Measurements from ENCODE around the gene DMBT1. TPM values are rescaled to one million over a fixed set of nuclear protein-coding genes. Genes with fewer than 3 reads are reported as not detected.

Gene DMBT1
- total RNA-seq, 2 experiments from 2014 or later, result not detected

- H3K4me3 Mint-ChIP-seq, result no peak overlapping the region
- no peaks in the 10 kb centered on the region for H3K9me3 Mint-ChIP-seq
- POLR2A ChIA-PET, result no interaction called here
- no peak for ATAC-seq (ENCODE audit: low read depth)
- H3K36me3 Mint-ChIP-seq, result no peaks in the 10 kb centered on the region
- no peaks in the 10 kb centered on the region for H3K4me1 Mint-ChIP-seq
- H3K27ac Mint-ChIP-seq, result no peak overlapping the region
- peaks cover 13% of the 10 kb centered on the region for H3K27me3 Mint-ChIP-seq
- DNase-seq, result no peak
Observed at GRCh38 chr10:122630526-122630925, 70.0 kb downstream of the DMBT1 start.

GRCh38 chr10:122632031-122632430 is 71.5 kb downstream of the DMBT1 start:
- ATAC-seq (ENCODE audit: low read depth) (no peak), DNase-seq (no peak)
- Mint-ChIP-seq H3K4me1 (no peaks in the 10 kb centered on the region), H3K27ac (no peak overlapping the region), H3K9me3 (no peaks in the 10 kb centered on the region), H3K36me3 (no peaks in the 10 kb centered on the region), H3K4me3 (no peak overlapping the region), H3K27me3 (peaks cover 7% of the 10 kb centered on the region)
- POLR2A ChIA-PET, result no interaction called here

- H3K4me1 Mint-ChIP-seq, result no peaks in the 10 kb centered on the region
- H3K27me3 Mint-ChIP-seq, result peaks cover 7% of the 10 kb centered on the region
- H3K27ac Mint-ChIP-seq, result no peak overlapping the region
- ATAC-seq (ENCODE audit: low read depth) (no peak), DNase-seq (no peak)
- no peak overlapping the region for H3K4me3 Mint-ChIP-seq
- H3K36me3 Mint-ChIP-seq, result no peaks in the 10 kb centered on the region
- POLR2A ChIA-PET, result no interaction called here
- no peaks in the 10 kb centered on the region for H3K9me3 Mint-ChIP-seq
Observed at GRCh38 chr10:122632576-122632975, 72.0 kb downstream of the DMBT1 start.

- no peak overlapping the region for H3K27ac Mint-ChIP-seq
- POLR2A ChIA-PET, result no interaction called here
- no peak overlapping the region for H3K4me3 Mint-ChIP-seq
- DNase-seq, result no peak
- no peaks in the 10 kb centered on the region for H3K4me1 Mint-ChIP-seq
- H3K9me3 Mint-ChIP-seq, result no peaks in the 10 kb centered on the region
- ATAC-seq (ENCODE audit: low read depth), result no peak
- peaks cover 5% of the 10 kb centered on the region for H3K27me3 Mint-ChIP-seq
- H3K36me3 Mint-ChIP-seq, result no peaks in the 10 kb centered on the region
Observed at GRCh38 chr10:122636953-122637352, 76.4 kb downstream of the DMBT1 start.

GRCh38 chr10:122637376-122637775 is 76.8 kb downstream of the DMBT1 start:
- H3K27ac Mint-ChIP-seq, result no peak overlapping the region
- POLR2A ChIA-PET, result no interaction called here
- no peaks in the 10 kb centered on the region for H3K36me3 Mint-ChIP-seq
- H3K27me3 Mint-ChIP-seq, result peaks cover 5% of the 10 kb centered on the region
- H3K4me3 Mint-ChIP-seq, result no peak overlapping the region
- no peaks in the 10 kb centered on the region for H3K9me3 Mint-ChIP-seq
- ATAC-seq (ENCODE audit: low read depth) (no peak), DNase-seq (no peak)
- H3K4me1 Mint-ChIP-seq, result no peaks in the 10 kb centered on the region

- no peaks in the 10 kb centered on the region for H3K4me1 Mint-ChIP-seq
- no peaks in the 10 kb centered on the region for H3K9me3 Mint-ChIP-seq
- H3K4me3 Mint-ChIP-seq, result no peak overlapping the region
- H3K36me3 Mint-ChIP-seq, result no peaks in the 10 kb centered on the region
- ATAC-seq (ENCODE audit: low read depth) (no peak), DNase-seq (no peak)
- no peak overlapping the region for H3K27ac Mint-ChIP-seq
- POLR2A ChIA-PET, result no interaction called here
- H3K27me3 Mint-ChIP-seq, result peaks cover 3% of the 10 kb centered on the region
Observed at GRCh38 chr10:122638106-122638505, 77.6 kb downstream of the DMBT1 start.

- Mint-ChIP-seq H3K9me3 (no peaks in the 10 kb centered on the region), H3K27ac (no peak overlapping the region), H3K27me3 (no peaks in the 10 kb centered on the region), H3K4me3 (no peak overlapping the region), H3K4me1 (no peaks in the 10 kb centered on the region), H3K36me3 (no peaks in the 10 kb centered on the region)
- POLR2A ChIA-PET, result no interaction called here
- no peak for DNase-seq
- ATAC-seq (ENCODE audit: low read depth), result no peak
Observed at GRCh38 chr10:122639801-122640200, 79.2 kb downstream of the DMBT1 start.

GRCh38 chr10:122640921-122641320 is 80.4 kb downstream of the DMBT1 start:
- Mint-ChIP-seq H3K4me3 (no peak overlapping the region), H3K9me3 (no peaks in the 10 kb centered on the region), H3K27ac (no peak overlapping the region), H3K36me3 (no peaks in the 10 kb centered on the region), H3K4me1 (no peaks in the 10 kb centered on the region), H3K27me3 (no peaks in the 10 kb centered on the region)
- no peak for DNase-seq
- ATAC-seq (ENCODE audit: low read depth), result no peak
- POLR2A ChIA-PET, result no interaction called here

- DNase-seq (no peak), ATAC-seq (ENCODE audit: low read depth) (no peak)
- no peaks in the 10 kb centered on the region for H3K36me3 Mint-ChIP-seq
- H3K27me3 Mint-ChIP-seq, result no peaks in the 10 kb centered on the region
- no peak overlapping the region for H3K4me3 Mint-ChIP-seq
- H3K4me1 Mint-ChIP-seq, result no peaks in the 10 kb centered on the region
- H3K27ac Mint-ChIP-seq, result no peak overlapping the region
- H3K9me3 Mint-ChIP-seq, result no peaks in the 10 kb centered on the region
- POLR2A ChIA-PET, result no interaction called here
Observed at GRCh38 chr10:122642726-122643605, 82.4 kb downstream of the DMBT1 start.

- POLR2A ChIA-PET, result no interaction called here
Observed at GRCh38 chr10:122643931-122644534, 83.5 kb downstream of the DMBT1 start.

GRCh38 chr10:122646511-122647382 is 86.2 kb downstream of the DMBT1 start:
- H3K4me3 Mint-ChIP-seq, result no peak overlapping the region
- DNase-seq (no peak), ATAC-seq (ENCODE audit: low read depth) (no peak)
- peaks cover 7% of the 10 kb centered on the region for H3K27me3 Mint-ChIP-seq
- no peaks in the 10 kb centered on the region for H3K9me3 Mint-ChIP-seq
- no peaks in the 10 kb centered on the region for H3K36me3 Mint-ChIP-seq
- H3K4me1 Mint-ChIP-seq, result no peaks in the 10 kb centered on the region
- POLR2A ChIA-PET, result no interaction called here
- no peak overlapping the region for H3K27ac Mint-ChIP-seq

More at GRCh38 chr10:122643931-122644534, 83.5 kb downstream of the DMBT1 start:
- Mint-ChIP-seq H3K36me3 (no peaks in the 10 kb centered on the region), H3K27ac (no peak overlapping the region), H3K27me3 (no peaks in the 10 kb centered on the region), H3K4me3 (no peak overlapping the region), H3K9me3 (no peaks in the 10 kb centered on the region), H3K4me1 (no peaks in the 10 kb centered on the region)
- no peak for ATAC-seq (ENCODE audit: low read depth)
- no peak for DNase-seq

GRCh38 chr10:122647383-122647968 is 86.9 kb downstream of the DMBT1 start:
- ATAC-seq (ENCODE audit: low read depth) (no peak), DNase-seq (no peak)
- H3K9me3 Mint-ChIP-seq, result no peaks in the 10 kb centered on the region
- H3K27ac Mint-ChIP-seq, result no peak overlapping the region
- no peak overlapping the region for H3K4me3 Mint-ChIP-seq
- no peaks in the 10 kb centered on the region for H3K4me1 Mint-ChIP-seq
- POLR2A ChIA-PET, result no interaction called here
- no peaks in the 10 kb centered on the region for H3K36me3 Mint-ChIP-seq
- peaks cover 10% of the 10 kb centered on the region for H3K27me3 Mint-ChIP-seq

GRCh38 chr10:122648599-122649428 is 88.3 kb downstream of the DMBT1 start:
- Mint-ChIP-seq H3K4me3 (no peak overlapping the region), H3K9me3 (no peaks in the 10 kb centered on the region), H3K27me3 (peaks cover 11% of the 10 kb centered on the region), H3K4me1 (no peaks in the 10 kb centered on the region), H3K36me3 (no peaks in the 10 kb centered on the region), H3K27ac (no peak overlapping the region)
- DNase-seq (peak; percentile 43), ATAC-seq (ENCODE audit: low read depth) (no peak)
- POLR2A ChIA-PET, result no interaction called here
